Measurements from ENCODE around the gene ZNF497. TPM values are rescaled to one million over a fixed set of nuclear protein-coding genes. Genes with fewer than 3 reads are reported as not detected.

ZNF497 gene
- total RNA-seq, 3 donors from 2014 or later, result 0.55 to 0.99 (median 0.98) TPM

GRCh38 chr19:58305065-58305931 is 57.3 kb downstream of the ZNF497 start, which contains the start of gene ERVK3-1:
Gene ERVK3-1, plus strand, starts transcription at chr19:58305377. Its CDS starts 6,792 bp downstream, at chr19:58312169.
- Mint-ChIP-seq H3K4me3 (peak within 1 kb of the TSS; percentile 98), H3K4me1 (ENCODE audit: low read depth) (peaks cover 49% of the 10 kb centered on the region), H3K9me3 (no peaks in the 10 kb centered on the region), H3K27me3 (ENCODE audit: low read depth) (no peaks in the 10 kb centered on the region), H3K36me3 (ENCODE audit: insufficient read depth) (peaks cover 42% of the 10 kb centered on the region)
- peak; percentile 88 for DNase-seq
- peak; percentile 99 for ATAC-seq

DNA sequence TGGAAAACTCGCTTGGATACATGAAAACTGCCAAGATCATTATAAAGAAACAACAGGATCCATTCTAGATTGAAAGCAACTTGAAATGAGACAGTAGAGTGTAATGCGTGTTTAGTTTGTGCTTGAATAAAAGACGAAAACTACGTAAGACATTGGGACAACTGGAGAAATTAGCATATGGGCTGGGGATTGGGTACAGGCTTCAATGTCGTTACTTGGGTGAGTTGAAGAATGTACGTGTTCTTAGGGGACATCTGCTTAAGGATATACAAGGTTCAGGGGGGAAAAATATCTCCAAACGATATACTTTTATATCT is 57.8 kb downstream of the ZNF497 start:
- Mint-ChIP-seq H3K4me1 (ENCODE audit: low read depth) (peaks cover 48% of the 10 kb centered on the region), H3K9me3 (no peaks in the 10 kb centered on the region), H3K36me3 (ENCODE audit: insufficient read depth) (peaks cover 42% of the 10 kb centered on the region), H3K27me3 (ENCODE audit: low read depth) (no peaks in the 10 kb centered on the region), H3K4me3 (peak overlapping the region; percentile 98)
- ATAC-seq (peak in 1 of 2 donors; percentile 3), DNase-seq (no peak)

Other genes with a start within 250 kb of the ZNF497 start
- 1 to 10 TPM; 6.3 to 8.4 (median 7.0) TPM for gene ZNF329, start 212.0 kb downstream of the ZNF497 start, total RNA-seq
- 10 to 100 TPM; 17.3 to 26.6 (median 18.4) TPM for gene ZNF274, start 179.7 kb downstream of the ZNF497 start, total RNA-seq
- 10 to 100 TPM; 41.6 to 43.8 (median 41.6) TPM for gene ZNF544, start 133.8 kb downstream of the ZNF497 start, total RNA-seq
- gene ZNF8, start 83.8 kb downstream of the ZNF497 start, total RNA-seq, result 1 to 10 TPM; 3.3 to 3.5 (median 3.4) TPM
- 100 to 1,000 TPM; 117 TPM for gene ERVK3-1, start 57.4 kb downstream of the ZNF497 start, total RNA-seq
- 1 to 10 TPM; 3.0 to 4.3 (median 3.6) TPM for gene ZSCAN22, start 35.8 kb downstream of the ZNF497 start, total RNA-seq
- gene A1BG, start 9.3 kb downstream of the ZNF497 start, total RNA-seq, result 10 to 100 TPM in 2 of 3 donors, 1 to 10 TPM in 1; 9.0 to 12.0 (median 11.5) TPM
- 1 to 10 TPM; 1.2 to 2.1 (median 1.8) TPM for gene ZNF837, start 18.3 kb upstream of the ZNF497 start, total RNA-seq
- 1,000 to 10,000 TPM; 2,106 to 2,287 (median 2,120) TPM for gene RPS5, start 24.5 kb upstream of the ZNF497 start, total RNA-seq
- 1 to 10 TPM; 2.5 to 3.2 (median 2.5) TPM for gene RNF225, start 32.9 kb upstream of the ZNF497 start, total RNA-seq
- 10 to 100 TPM; 17.8 to 20.5 (median 20.3) TPM for gene ZNF584, start 45.9 kb upstream of the ZNF497 start, total RNA-seq
- 1 to 10 TPM; 1.0 to 1.8 (median 1.8) TPM for gene ZNF132, start 77.4 kb upstream of the ZNF497 start, total RNA-seq
- 10 to 100 TPM; 10.7 to 13.3 (median 11.3) TPM for gene ZNF324B, start 88.9 kb upstream of the ZNF497 start, total RNA-seq
- 10 to 100 TPM; 16.1 to 18.0 (median 16.4) TPM for gene ZNF324, start 104.3 kb upstream of the ZNF497 start, total RNA-seq
- 1 to 10 TPM; 5.3 to 6.4 (median 6.0) TPM for gene ZNF446, start 113.6 kb upstream of the ZNF497 start, total RNA-seq
- 10 to 100 TPM; 12.6 to 19.8 (median 19.5) TPM for gene SLC27A5, start 149.2 kb upstream of the ZNF497 start, total RNA-seq
- gene ZBTB45, start 157.1 kb upstream of the ZNF497 start, total RNA-seq, result 10 to 100 TPM; 15.4 to 16.7 (median 16.1) TPM
- 100 to 1,000 TPM; 850 to 963 (median 920) TPM for gene TRIM28, start 181.3 kb upstream of the ZNF497 start, total RNA-seq
- gene CHMP2A, start 192.4 kb upstream of the ZNF497 start, total RNA-seq, result 100 to 1,000 TPM; 117 to 128 (median 119) TPM
- 100 to 1,000 TPM; 138 to 155 (median 153) TPM for gene UBE2M, start 195.9 kb upstream of the ZNF497 start, total RNA-seq
- gene MZF1, start 210.6 kb upstream of the ZNF497 start, total RNA-seq, result 10 to 100 TPM; 12.4 to 16.9 (median 12.7) TPM